ENCODE measurements around the gene ZNF200. TPM values are rescaled to one million over a fixed set of nuclear protein-coding genes. Genes with fewer than 3 reads are reported as not detected.

ZNF200 gene
- total and polyA plus RNA-seq, 4 donors: 1.8 to 5.3 (median 3.4) TPM

DNA sequence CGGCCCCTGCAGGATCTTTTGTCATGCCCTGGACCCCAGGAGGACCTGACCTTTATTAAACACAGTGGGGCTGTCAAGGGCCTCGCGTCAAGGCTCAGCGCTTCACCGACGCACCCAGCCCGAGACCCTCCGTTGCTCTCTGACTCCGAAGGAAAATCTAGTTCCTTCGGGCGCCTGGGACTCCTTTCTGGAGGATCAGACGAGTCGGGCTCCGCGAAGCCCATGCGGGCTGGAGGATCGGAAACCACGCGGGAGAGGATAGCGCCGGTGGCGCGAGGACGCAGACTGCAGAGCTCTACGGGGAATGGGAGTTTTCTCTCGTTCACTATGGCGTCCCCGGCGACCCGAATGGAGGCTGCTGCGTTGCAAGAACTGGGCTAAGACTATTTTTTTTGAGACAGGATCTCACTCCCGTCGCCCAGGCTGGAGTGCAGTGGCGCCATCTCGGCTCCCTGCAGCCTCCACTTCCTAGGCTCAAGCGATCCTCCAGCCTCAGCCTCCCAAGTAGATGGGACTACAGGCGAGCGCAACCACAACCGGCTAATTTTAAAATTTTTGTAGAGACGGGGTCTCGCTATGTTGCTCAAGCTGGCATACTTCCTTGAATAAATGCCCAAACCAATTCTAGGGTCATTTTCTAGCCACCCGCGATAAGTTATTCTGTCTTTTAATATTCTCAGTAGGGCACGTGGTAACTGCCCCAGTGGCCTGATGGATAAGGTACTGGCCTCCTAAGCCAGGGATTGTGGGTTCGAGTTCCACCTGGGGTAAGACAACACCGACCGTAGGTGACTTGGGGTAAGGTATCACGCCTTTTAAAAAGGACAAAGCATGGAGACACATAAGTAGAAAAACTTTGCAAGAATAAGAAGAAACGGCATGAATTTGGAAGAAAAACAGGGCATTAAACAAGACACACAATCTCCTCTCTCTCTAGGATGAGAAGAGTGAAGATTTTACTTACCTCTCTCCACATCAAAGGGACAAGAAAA is 41.4 kb downstream of the ZNF200 start:
- WGBS: 70% methylated on average over 49 of the region's 49 CpGs

DNA sequence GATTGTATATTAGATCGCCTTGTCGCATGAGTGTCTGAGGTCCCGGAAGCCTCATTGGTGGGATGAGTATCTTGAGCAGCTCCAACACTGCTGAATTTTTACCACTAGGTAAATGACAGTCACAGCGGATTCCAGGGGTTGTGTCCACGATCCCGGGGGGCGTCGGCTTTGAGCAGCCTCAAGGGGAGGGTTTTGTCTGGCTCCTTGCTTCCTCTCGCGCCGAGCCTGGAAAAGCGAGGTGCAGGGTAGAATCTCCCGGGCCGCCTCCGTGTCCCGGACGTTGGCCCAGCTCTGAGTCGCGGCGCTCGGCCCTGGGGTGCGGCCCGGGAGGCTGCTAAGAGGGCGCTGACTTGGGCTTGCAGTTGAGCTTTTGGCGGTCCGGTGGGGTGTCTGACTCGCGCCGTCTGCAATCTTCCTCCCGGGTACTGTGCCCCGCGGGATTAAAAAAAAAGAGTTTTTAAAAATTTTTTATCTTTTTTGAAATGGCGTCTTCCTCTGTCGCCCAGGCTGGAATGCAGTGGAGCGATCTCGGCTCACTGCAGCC is 42.4 kb downstream of the ZNF200 start:
- Histone ChIP-seq H3K9ac (ENCODE audit: low read depth in 1 of 2, low read length in 2 of 2) (no peak overlapping the region), H3K9me3 (ENCODE audit: control insufficient read depth in 4 of 4, low read length in 3 of 4) (peaks cover 0 to 16% (median 1%) of the 10 kb centered on the region in 4 donors), H3K27ac (ENCODE audit: low read depth in 1 of 2, low read length in 2 of 2) (no peak overlapping the region), H3K4me3 (ENCODE audit: low read depth in 1 of 3, low read length in 3 of 3) (no peak overlapping the region), H3K27me3 (ENCODE audit: control insufficient read depth in 4 of 4, insufficient read depth in 4 of 4, low read length in 3 of 4) (peaks cover 0 to 17% (median 9%) of the 10 kb centered on the region in 4 donors), H3K36me3 (ENCODE audit: control insufficient read depth in 4 of 4, insufficient read depth in 3 of 4, low read depth in 1 of 4, low read length in 3 of 4) (no peaks in the 10 kb centered on the region), H3K4me1 (ENCODE audit: control insufficient read depth in 4 of 4, insufficient read depth in 4 of 4, low read length in 3 of 4) (peaks cover 0 to 11% (median 3%) of the 10 kb centered on the region in 4 donors)
- no peak for TF ChIP-seq EGR1 (IDR thresholded peaks at IDR 0.05; ENCODE audit: low read depth in 2 of 2)
- TF ChIP-seq, protein P1, sequence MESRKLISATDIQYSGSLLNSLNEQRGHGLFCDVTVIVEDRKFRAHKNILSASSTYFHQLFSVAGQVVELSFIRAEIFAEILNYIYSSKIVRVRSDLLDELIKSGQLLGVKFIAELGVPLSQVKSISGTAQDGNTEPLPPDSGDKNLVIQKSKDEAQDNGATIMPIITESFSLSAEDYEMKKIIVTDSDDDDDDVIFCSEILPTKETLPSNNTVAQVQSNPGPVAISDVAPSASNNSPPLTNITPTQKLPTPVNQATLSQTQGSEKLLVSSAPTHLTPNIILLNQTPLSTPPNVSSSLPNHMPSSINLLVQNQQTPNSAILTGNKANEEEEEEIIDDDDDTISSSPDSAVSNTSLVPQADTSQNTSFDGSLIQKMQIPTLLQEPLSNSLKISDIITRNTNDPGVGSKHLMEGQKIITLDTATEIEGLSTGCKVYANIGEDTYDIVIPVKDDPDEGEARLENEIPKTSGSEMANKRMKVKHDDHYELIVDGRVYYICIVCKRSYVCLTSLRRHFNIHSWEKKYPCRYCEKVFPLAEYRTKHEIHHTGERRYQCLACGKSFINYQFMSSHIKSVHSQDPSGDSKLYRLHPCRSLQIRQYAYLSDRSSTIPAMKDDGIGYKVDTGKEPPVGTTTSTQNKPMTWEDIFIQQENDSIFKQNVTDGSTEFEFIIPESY (IDR thresholded peaks at IDR 0.05): no peak
- TF ChIP-seq TAF1 (conservative IDR thresholded peaks at IDR 0.05): no peak
- TF ChIP-seq, protein P2, sequence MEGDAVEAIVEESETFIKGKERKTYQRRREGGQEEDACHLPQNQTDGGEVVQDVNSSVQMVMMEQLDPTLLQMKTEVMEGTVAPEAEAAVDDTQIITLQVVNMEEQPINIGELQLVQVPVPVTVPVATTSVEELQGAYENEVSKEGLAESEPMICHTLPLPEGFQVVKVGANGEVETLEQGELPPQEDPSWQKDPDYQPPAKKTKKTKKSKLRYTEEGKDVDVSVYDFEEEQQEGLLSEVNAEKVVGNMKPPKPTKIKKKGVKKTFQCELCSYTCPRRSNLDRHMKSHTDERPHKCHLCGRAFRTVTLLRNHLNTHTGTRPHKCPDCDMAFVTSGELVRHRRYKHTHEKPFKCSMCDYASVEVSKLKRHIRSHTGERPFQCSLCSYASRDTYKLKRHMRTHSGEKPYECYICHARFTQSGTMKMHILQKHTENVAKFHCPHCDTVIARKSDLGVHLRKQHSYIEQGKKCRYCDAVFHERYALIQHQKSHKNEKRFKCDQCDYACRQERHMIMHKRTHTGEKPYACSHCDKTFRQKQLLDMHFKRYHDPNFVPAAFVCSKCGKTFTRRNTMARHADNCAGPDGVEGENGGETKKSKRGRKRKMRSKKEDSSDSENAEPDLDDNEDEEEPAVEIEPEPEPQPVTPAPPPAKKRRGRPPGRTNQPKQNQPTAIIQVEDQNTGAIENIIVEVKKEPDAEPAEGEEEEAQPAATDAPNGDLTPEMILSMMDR (IDR thresholded peaks at IDR 0.05; ENCODE audit: low read depth, low read length, missing input control): no peak
- no peak for TF ChIP-seq SP1 (IDR thresholded peaks at IDR 0.05)
- TF ChIP-seq, protein P3, sequence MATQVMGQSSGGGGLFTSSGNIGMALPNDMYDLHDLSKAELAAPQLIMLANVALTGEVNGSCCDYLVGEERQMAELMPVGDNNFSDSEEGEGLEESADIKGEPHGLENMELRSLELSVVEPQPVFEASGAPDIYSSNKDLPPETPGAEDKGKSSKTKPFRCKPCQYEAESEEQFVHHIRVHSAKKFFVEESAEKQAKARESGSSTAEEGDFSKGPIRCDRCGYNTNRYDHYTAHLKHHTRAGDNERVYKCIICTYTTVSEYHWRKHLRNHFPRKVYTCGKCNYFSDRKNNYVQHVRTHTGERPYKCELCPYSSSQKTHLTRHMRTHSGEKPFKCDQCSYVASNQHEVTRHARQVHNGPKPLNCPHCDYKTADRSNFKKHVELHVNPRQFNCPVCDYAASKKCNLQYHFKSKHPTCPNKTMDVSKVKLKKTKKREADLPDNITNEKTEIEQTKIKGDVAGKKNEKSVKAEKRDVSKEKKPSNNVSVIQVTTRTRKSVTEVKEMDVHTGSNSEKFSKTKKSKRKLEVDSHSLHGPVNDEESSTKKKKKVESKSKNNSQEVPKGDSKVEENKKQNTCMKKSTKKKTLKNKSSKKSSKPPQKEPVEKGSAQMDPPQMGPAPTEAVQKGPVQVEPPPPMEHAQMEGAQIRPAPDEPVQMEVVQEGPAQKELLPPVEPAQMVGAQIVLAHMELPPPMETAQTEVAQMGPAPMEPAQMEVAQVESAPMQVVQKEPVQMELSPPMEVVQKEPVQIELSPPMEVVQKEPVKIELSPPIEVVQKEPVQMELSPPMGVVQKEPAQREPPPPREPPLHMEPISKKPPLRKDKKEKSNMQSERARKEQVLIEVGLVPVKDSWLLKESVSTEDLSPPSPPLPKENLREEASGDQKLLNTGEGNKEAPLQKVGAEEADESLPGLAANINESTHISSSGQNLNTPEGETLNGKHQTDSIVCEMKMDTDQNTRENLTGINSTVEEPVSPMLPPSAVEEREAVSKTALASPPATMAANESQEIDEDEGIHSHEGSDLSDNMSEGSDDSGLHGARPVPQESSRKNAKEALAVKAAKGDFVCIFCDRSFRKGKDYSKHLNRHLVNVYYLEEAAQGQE (IDR thresholded peaks at IDR 0.05): no peak
- TF ChIP-seq RAD21 (IDR thresholded peaks at IDR 0.05): no peak
- no peak for TF ChIP-seq GABPA (IDR thresholded peaks at IDR 0.05 in 1 of 2, conservative IDR thresholded peaks at IDR 0.05 in 1 of 2)
- TF ChIP-seq HNF4A (conservative IDR thresholded peaks at IDR 0.05): no peak
- no peak for TF ChIP-seq RXRA (IDR thresholded peaks at IDR 0.05)
- no peak for TF ChIP-seq YY1 (IDR thresholded peaks at IDR 0.05)
- TF ChIP-seq HNF4G (IDR thresholded peaks at IDR 0.05): no peak
- TF ChIP-seq, protein P4, sequence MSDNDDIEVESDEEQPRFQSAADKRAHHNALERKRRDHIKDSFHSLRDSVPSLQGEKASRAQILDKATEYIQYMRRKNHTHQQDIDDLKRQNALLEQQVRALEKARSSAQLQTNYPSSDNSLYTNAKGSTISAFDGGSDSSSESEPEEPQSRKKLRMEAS (IDR thresholded peaks at IDR 0.05): no peak
- TF ChIP-seq JUND (IDR thresholded peaks at IDR 0.05): no peak
- TF ChIP-seq NR2F2 (IDR thresholded peaks at IDR 0.05): no peak
- no peak for DNase-seq (ENCODE audit: low spot score)
- WGBS: 47% methylated on average over 36 of the region's 36 CpGs

More for the DNA sequence above, 41.4 kb downstream of the ZNF200 start:
- peaks cover 0 to 16% (median 1%) of the 10 kb centered on the region in 4 donors for H3K9me3 ChIP-seq (ENCODE audit: control insufficient read depth in 4 of 4, low read length in 3 of 4)
- H3K9ac ChIP-seq (ENCODE audit: low read depth in 1 of 2, low read length in 2 of 2): no peak overlapping the region
- H3K27me3 ChIP-seq (ENCODE audit: control insufficient read depth in 4 of 4, insufficient read depth in 4 of 4, low read length in 3 of 4): peaks cover 0 to 17% (median 9%) of the 10 kb centered on the region in 4 donors
- no peak for TF ChIP-seq JUND (IDR thresholded peaks at IDR 0.05)
- H3K4me1 ChIP-seq (ENCODE audit: control insufficient read depth in 4 of 4, insufficient read depth in 4 of 4, low read length in 3 of 4): peaks cover 0 to 15% (median 4%) of the 10 kb centered on the region in 4 donors
- no peak for DNase-seq (ENCODE audit: low spot score)
- no peak overlapping the region for H3K27ac ChIP-seq (ENCODE audit: low read depth in 1 of 2, low read length in 2 of 2)
- H3K36me3 ChIP-seq (ENCODE audit: control insufficient read depth in 4 of 4, insufficient read depth in 3 of 4, low read depth in 1 of 4, low read length in 3 of 4): no peaks in the 10 kb centered on the region
- no peak overlapping the region for H3K4me3 ChIP-seq (ENCODE audit: low read depth in 1 of 3, low read length in 3 of 3)
